Activated B cell treated with CpG ODN at 0.5 μM for 24 hours (primary cell): ENCODE measurements around the gene SH3PXD2A. TPM values are rescaled to one million over a fixed set of nuclear protein-coding genes. Genes with fewer than 3 reads are reported as not detected.

Source experiments
- ATAC-seq: fragments of 200-7000 bp; cut with Tn5 transposase; one replicate; pipeline ENCODE4 v1.10.0; 2021; ENCODE audit warnings: low read depth, mild to moderate bottlenecking, moderate library complexity
- CTCF ChIA-PET: fragments of 350-600 bp; sonication (Branson Sonifier 250); formaldehyde crosslinking; loops from one replicate; lab custom pipeline; 2021; ENCODE audit warnings: antibody characterized with exemption; lab: Charles Lee
- POLR2A ChIA-PET: fragments of 350-600 bp; sonication (Branson Sonifier 250); formaldehyde crosslinking; loops from one replicate; lab custom pipeline; 2021; ENCODE audit warnings: antibody characterized with exemption; lab: Charles Lee
- DNase-seq: peaks from one replicate; pipeline ENCODE4 v3.0.0; 2022
- H3K27ac Mint-ChIP-seq: one replicate; pipeline ENCODE4 v1.8.0; 2020; ENCODE audit warnings: mixed read lengths
- H3K27me3 Mint-ChIP-seq: one replicate; pipeline ENCODE4 v1.8.0; 2021; ENCODE audit warnings: mixed read lengths
- H3K36me3 Mint-ChIP-seq: one replicate; pipeline ENCODE4 v1.8.0; 2021; ENCODE audit warnings: low read depth, mixed read lengths
- H3K4me1 Mint-ChIP-seq: one replicate; pipeline ENCODE4 v1.8.0; 2021; ENCODE audit warnings: mixed read lengths
- H3K4me3 Mint-ChIP-seq: one replicate; pipeline ENCODE4 v1.8.0; 2020; ENCODE audit warnings: mild to moderate bottlenecking, mixed read lengths
- H3K9me3 Mint-ChIP-seq: one replicate; pipeline ENCODE4 v1.8.0; 2020; ENCODE audit warnings: mixed read lengths
- CTCF ChIP-seq: fragments of 200-600 bp; IDR thresholded peaks from one replicate; pipeline ENCODE4 v1.8.0; 2022; ENCODE audit warnings: antibody characterized with exemption, mild to moderate bottlenecking
- intact Hi-C: fragments of 100-400 bp; cut with micrococcal nuclease; formaldehyde crosslinking; loops from one replicate; pipeline ENCODE4 v1.15.1; 2024
- total RNA-seq: library from RNA; stranded (reverse); gene quantifications from 2 replicates; pipeline ENCODE4 v1.2.3, GENCODE V29; 2022

Gene SH3PXD2A
- total RNA-seq, 1 donor from 2014 or later, result 18.2 TPM

GRCh38 chr10:103804871-103805270 lies 50.5 kb downstream of the SH3PXD2A start:
- no peak overlapping the region for H3K4me3 Mint-ChIP-seq
- peaks cover 6% of the 10 kb centered on the region for H3K4me1 Mint-ChIP-seq
- intact Hi-C loops, result no loop called here
- DNase-seq (no peak), ATAC-seq (no peak)
- no peaks in the 10 kb centered on the region for H3K36me3 Mint-ChIP-seq
- no peaks in the 10 kb centered on the region for H3K9me3 Mint-ChIP-seq
- ChIA-PET POLR2A (no interaction called here), CTCF (no interaction called here)
- TF ChIP-seq CTCF, result no peak
- no peak overlapping the region for H3K27ac Mint-ChIP-seq
- H3K27me3 Mint-ChIP-seq, result peaks cover 9% of the 10 kb centered on the region

GRCh38 chr10:103803941-103804340 lies 51.4 kb downstream of the SH3PXD2A start:
- Mint-ChIP-seq H3K27ac (no peak overlapping the region), H3K36me3 (no peaks in the 10 kb centered on the region)
- TF ChIP-seq CTCF, result no peak

GRCh38 chr10:103802637-103803353 lies 52.6 kb downstream of the SH3PXD2A start:
- Mint-ChIP-seq H3K4me1 (peaks cover 6% of the 10 kb centered on the region), H3K27ac (no peak overlapping the region), H3K36me3 (no peaks in the 10 kb centered on the region), H3K27me3 (peaks cover 1% of the 10 kb centered on the region), H3K4me3 (no peak overlapping the region), H3K9me3 (no peaks in the 10 kb centered on the region)
- ChIA-PET CTCF (no interaction called here), POLR2A (no interaction called here)
- TF ChIP-seq CTCF, result no peak
- intact Hi-C loops, result no loop called here
- ATAC-seq, result no peak
- DNase-seq, result no peak

More at GRCh38 chr10:103803941-103804340, 51.4 kb downstream of the SH3PXD2A start:
- Mint-ChIP-seq H3K9me3 (no peaks in the 10 kb centered on the region), H3K4me1 (peaks cover 6% of the 10 kb centered on the region), H3K4me3 (no peak overlapping the region), H3K27me3 (peaks cover 6% of the 10 kb centered on the region)
- DNase-seq (no peak), ATAC-seq (no peak)
- intact Hi-C loops, result no loop called here
- POLR2A ChIA-PET, result no interaction called here
- CTCF ChIA-PET, result no interaction called here

GRCh38 chr10:103802081-103802480 lies 53.3 kb downstream of the SH3PXD2A start:
- ChIA-PET POLR2A (no interaction called here), CTCF (no interaction called here)
- H3K27ac Mint-ChIP-seq, result no peak overlapping the region
- H3K9me3 Mint-ChIP-seq, result no peaks in the 10 kb centered on the region
- ATAC-seq (no peak), DNase-seq (no peak)
- no peak overlapping the region for H3K4me3 Mint-ChIP-seq
- no peaks in the 10 kb centered on the region for H3K36me3 Mint-ChIP-seq
- peaks cover 1% of the 10 kb centered on the region for H3K27me3 Mint-ChIP-seq
- intact Hi-C loops, result no loop called here
- H3K4me1 Mint-ChIP-seq, result peaks cover 6% of the 10 kb centered on the region
- TF ChIP-seq CTCF, result no peak

- ATAC-seq (no peak), DNase-seq (no peak)
- Mint-ChIP-seq H3K4me1 (peaks cover 6% of the 10 kb centered on the region), H3K27ac (no peak overlapping the region), H3K27me3 (no peaks in the 10 kb centered on the region), H3K4me3 (no peak overlapping the region), H3K36me3 (no peaks in the 10 kb centered on the region), H3K9me3 (no peaks in the 10 kb centered on the region)
- POLR2A ChIA-PET, result no interaction called here
- CTCF ChIA-PET, result no interaction called here
- intact Hi-C loops, result no loop called here
- TF ChIP-seq CTCF, result no peak
Observed at GRCh38 chr10:103800789-103801540, 54.4 kb downstream of the SH3PXD2A start.
